Immature natural killer cell (primary cell): ENCODE measurements around the gene MTSS2. TPM values are rescaled to one million over a fixed set of nuclear protein-coding genes. Genes with fewer than 3 reads are reported as not detected.
"Not testable (repeated sequence)": the region's sequence is repeated elsewhere in the genome, so short reads cannot be mapped to it uniquely, and the experiment has no call there.

Source experiments
- DNase-seq, 3 donors: peaks; one replicate each; pipeline ENCODE4 v3.0.0; 2022; ENCODE audit warnings: mixed read lengths in 1 of 3
- H3K27ac Mint-ChIP-seq, 6 donors: one replicate each; pipeline ENCODE4 v1.8.0; 2020; ENCODE audit warnings: mixed read lengths in 6 of 6, mild to moderate bottlenecking in 5 of 6, inconsistent platforms in 4 of 6, moderate library complexity in 3 of 6
- H3K27me3 Mint-ChIP-seq, 3 donors: one replicate each; pipeline ENCODE4 v1.8.0; 2020 to 2021; ENCODE audit warnings: low read depth in 3 of 3, mild to moderate bottlenecking in 3 of 3, mixed read lengths in 3 of 3, moderate library complexity in 3 of 3, inconsistent platforms in 1 of 3
- H3K36me3 Mint-ChIP-seq, 3 donors: one replicate each; pipeline ENCODE4 v1.8.0; 2020; ENCODE audit warnings: mixed read lengths in 3 of 3, inconsistent platforms in 2 of 3, mild to moderate bottlenecking in 2 of 3
- H3K4me1 Mint-ChIP-seq, 2 donors: one replicate each; pipeline ENCODE4 v1.8.0; 2020; ENCODE audit warnings: inconsistent platforms in 2 of 2, mild to moderate bottlenecking in 2 of 2, mixed read lengths in 2 of 2, moderate library complexity in 1 of 2
- H3K4me3 Mint-ChIP-seq, 5 donors: one replicate each; pipeline ENCODE4 v1.8.0; 2020; ENCODE audit warnings: mild to moderate bottlenecking in 5 of 5, mixed read lengths in 5 of 5, inconsistent platforms in 3 of 5, moderate library complexity in 3 of 5
- H3K9me3 Mint-ChIP-seq, 6 donors: one replicate each; pipeline ENCODE4 v1.8.0; 2020; ENCODE audit warnings: mild to moderate bottlenecking in 6 of 6, mixed read lengths in 6 of 6, inconsistent platforms in 4 of 6, moderate library complexity in 3 of 6
- polyA plus RNA-seq, 3 donors: library from polyadenylated mRNA; unstranded; fragments of 300-500 nt; fragmentation: Illumina TruSeq; gene quantifications; one replicate each; pipeline ENCODE4 v1.2.3, GENCODE V29; 2021

The MTSS2 gene
- polyA plus RNA-seq, 3 donors from 2014 or later = not detected

- no peaks in the 10 kb centered on the region for H3K36me3 Mint-ChIP-seq
- no peak overlapping the region for H3K27ac Mint-ChIP-seq
- H3K4me1 Mint-ChIP-seq = peaks cover 0 to 2% of the 10 kb centered on the region in 2 donors
- no peaks in the 10 kb centered on the region for H3K9me3 Mint-ChIP-seq
- no peak overlapping the region for H3K4me3 Mint-ChIP-seq
- DNase-seq = no peak
- peaks cover 3% of the 10 kb centered on the region in 3 donors for H3K27me3 Mint-ChIP-seq
These were observed 37.2 kb downstream of the MTSS2 start for GRCh38 chr16:70648606-70649005.

- H3K4me1 Mint-ChIP-seq = no peaks in the 10 kb centered on the region
- peaks cover 2 to 4% (median 3%) of the 10 kb centered on the region in 3 donors for H3K27me3 Mint-ChIP-seq
- H3K27ac Mint-ChIP-seq = no peak overlapping the region
- H3K36me3 Mint-ChIP-seq = no peaks in the 10 kb centered on the region
- H3K9me3 Mint-ChIP-seq = no peaks in the 10 kb centered on the region
- DNase-seq = no peak
- H3K4me3 Mint-ChIP-seq = no peak overlapping the region
These were observed 38.2 kb downstream of the MTSS2 start for GRCh38 chr16:70647441-70648359.

- H3K4me3 Mint-ChIP-seq = no peak within 1 kb of the TSS
- DNase-seq = no peak
- no peaks in the 10 kb centered on the region for H3K4me1 Mint-ChIP-seq
- no peak within 1 kb of the TSS for H3K27ac Mint-ChIP-seq
- no peaks in the 10 kb centered on the region for H3K36me3 Mint-ChIP-seq
- no peaks in the 10 kb centered on the region for H3K9me3 Mint-ChIP-seq
- peaks cover 3 to 8% (median 5%) of the 10 kb centered on the region in 3 donors for H3K27me3 Mint-ChIP-seq
These were observed 39.3 kb downstream of the MTSS2 start, which contains the start of gene IL34 for GRCh38 chr16:70646260-70647241. TSS of gene IL34 (plus strand) at chr16:70646559. CDS start at chr16:70646948, 389 bp downstream.

GRCh38 chr16:70644763-70645597, 40.9 kb downstream of the MTSS2 start:
- H3K36me3 Mint-ChIP-seq = no peaks in the 10 kb centered on the region
- H3K27me3 Mint-ChIP-seq = peaks cover 4 to 8% (median 5%) of the 10 kb centered on the region in 3 donors
- DNase-seq = no peak
- no peaks in the 10 kb centered on the region for H3K4me1 Mint-ChIP-seq
- H3K9me3 Mint-ChIP-seq = no peaks in the 10 kb centered on the region
- H3K4me3 Mint-ChIP-seq = no peak overlapping the region
- H3K27ac Mint-ChIP-seq = no peak overlapping the region

GRCh38 chr16:70643264-70643663, 42.6 kb downstream of the MTSS2 start:
- peaks cover 4 to 13% (median 5%) of the 10 kb centered on the region in 3 donors for H3K27me3 Mint-ChIP-seq
- H3K9me3 Mint-ChIP-seq, H3K4me3 Mint-ChIP-seq, H3K4me1 Mint-ChIP-seq, DNase-seq, H3K27ac Mint-ChIP-seq, H3K36me3 Mint-ChIP-seq: not testable (repeated sequence)

- no peak for DNase-seq
- Mint-ChIP-seq H3K9me3 (no peaks in the 10 kb centered on the region), H3K27me3 (peaks cover 3 to 13% (median 5%) of the 10 kb centered on the region in 3 donors), H3K36me3 (no peaks in the 10 kb centered on the region), H3K4me1 (no peaks in the 10 kb centered on the region), H3K4me3 (no peak overlapping the region), H3K27ac (no peak overlapping the region)
These were observed 43.2 kb downstream of the MTSS2 start for GRCh38 chr16:70642633-70643032.

- no peaks in the 10 kb centered on the region for H3K36me3 Mint-ChIP-seq
- no peaks in the 10 kb centered on the region for H3K4me1 Mint-ChIP-seq
- no peak for DNase-seq
- H3K27me3 Mint-ChIP-seq = peaks cover 2 to 10% (median 5%) of the 10 kb centered on the region in 3 donors
- no peak overlapping the region for H3K4me3 Mint-ChIP-seq
- no peaks in the 10 kb centered on the region for H3K9me3 Mint-ChIP-seq
- H3K27ac Mint-ChIP-seq = no peak overlapping the region
These were observed 46.8 kb downstream of the MTSS2 start for GRCh38 chr16:70638814-70639792.

Other genes starting within 250 kb of the MTSS2 start
- 10 to 100 TPM; 11.1 to 20.7 (median 17.4) TPM for gene ST3GAL2, start 247.0 kb downstream of the MTSS2 start, polyA plus RNA-seq
- gene FCSK, start 231.5 kb downstream of the MTSS2 start, polyA plus RNA-seq = 10 to 100 TPM in 2 of 3 donors, 1 to 10 TPM in 1; 6.7 to 11.9 (median 10.5) TPM
- gene COG4, start 162.5 kb downstream of the MTSS2 start, polyA plus RNA-seq = 10 to 100 TPM; 42.3 to 54.6 (median 42.9) TPM
- gene SF3B3, start 162.2 kb downstream of the MTSS2 start, polyA plus RNA-seq = 100 to 1,000 TPM in 1 of 3 donors, 10 to 100 TPM in 2; 62.7 to 143 (median 65.4) TPM
- not detected for gene IL34, start 39.5 kb downstream of the MTSS2 start, polyA plus RNA-seq
- 10 to 100 TPM; 19.1 to 42.2 (median 28.1) TPM for gene VAC14, start 115.1 kb upstream of the MTSS2 start, polyA plus RNA-seq